GM12872 (cell line): ENCODE data around the gene S100A1.

ENCODE experiments used
- TF ChIP-seq, protein P1 (sequence below): IDR thresholded peaks from 3 replicates; pipeline ENCODE4 v1.5.1; 2011; ENCODE audit warnings: low read depth, mild to moderate bottlenecking, low read length, moderate library complexity; ENCODE audit not compliant: insufficient read depth

Gene S100A1

GRCh38 chr1:153651771-153652170, 23.5 kb downstream of the S100A1 start:
- TF ChIP-seq, protein P1, sequence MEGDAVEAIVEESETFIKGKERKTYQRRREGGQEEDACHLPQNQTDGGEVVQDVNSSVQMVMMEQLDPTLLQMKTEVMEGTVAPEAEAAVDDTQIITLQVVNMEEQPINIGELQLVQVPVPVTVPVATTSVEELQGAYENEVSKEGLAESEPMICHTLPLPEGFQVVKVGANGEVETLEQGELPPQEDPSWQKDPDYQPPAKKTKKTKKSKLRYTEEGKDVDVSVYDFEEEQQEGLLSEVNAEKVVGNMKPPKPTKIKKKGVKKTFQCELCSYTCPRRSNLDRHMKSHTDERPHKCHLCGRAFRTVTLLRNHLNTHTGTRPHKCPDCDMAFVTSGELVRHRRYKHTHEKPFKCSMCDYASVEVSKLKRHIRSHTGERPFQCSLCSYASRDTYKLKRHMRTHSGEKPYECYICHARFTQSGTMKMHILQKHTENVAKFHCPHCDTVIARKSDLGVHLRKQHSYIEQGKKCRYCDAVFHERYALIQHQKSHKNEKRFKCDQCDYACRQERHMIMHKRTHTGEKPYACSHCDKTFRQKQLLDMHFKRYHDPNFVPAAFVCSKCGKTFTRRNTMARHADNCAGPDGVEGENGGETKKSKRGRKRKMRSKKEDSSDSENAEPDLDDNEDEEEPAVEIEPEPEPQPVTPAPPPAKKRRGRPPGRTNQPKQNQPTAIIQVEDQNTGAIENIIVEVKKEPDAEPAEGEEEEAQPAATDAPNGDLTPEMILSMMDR = no peak

- TF ChIP-seq, protein P1 = no peak
Measured at GRCh38 chr1:153652805-153653500, 24.7 kb downstream of the S100A1 start.

- TF ChIP-seq, protein P1 = no peak
Measured at GRCh38 chr1:153655333-153655732, 27.1 kb downstream of the S100A1 start.

DNA sequence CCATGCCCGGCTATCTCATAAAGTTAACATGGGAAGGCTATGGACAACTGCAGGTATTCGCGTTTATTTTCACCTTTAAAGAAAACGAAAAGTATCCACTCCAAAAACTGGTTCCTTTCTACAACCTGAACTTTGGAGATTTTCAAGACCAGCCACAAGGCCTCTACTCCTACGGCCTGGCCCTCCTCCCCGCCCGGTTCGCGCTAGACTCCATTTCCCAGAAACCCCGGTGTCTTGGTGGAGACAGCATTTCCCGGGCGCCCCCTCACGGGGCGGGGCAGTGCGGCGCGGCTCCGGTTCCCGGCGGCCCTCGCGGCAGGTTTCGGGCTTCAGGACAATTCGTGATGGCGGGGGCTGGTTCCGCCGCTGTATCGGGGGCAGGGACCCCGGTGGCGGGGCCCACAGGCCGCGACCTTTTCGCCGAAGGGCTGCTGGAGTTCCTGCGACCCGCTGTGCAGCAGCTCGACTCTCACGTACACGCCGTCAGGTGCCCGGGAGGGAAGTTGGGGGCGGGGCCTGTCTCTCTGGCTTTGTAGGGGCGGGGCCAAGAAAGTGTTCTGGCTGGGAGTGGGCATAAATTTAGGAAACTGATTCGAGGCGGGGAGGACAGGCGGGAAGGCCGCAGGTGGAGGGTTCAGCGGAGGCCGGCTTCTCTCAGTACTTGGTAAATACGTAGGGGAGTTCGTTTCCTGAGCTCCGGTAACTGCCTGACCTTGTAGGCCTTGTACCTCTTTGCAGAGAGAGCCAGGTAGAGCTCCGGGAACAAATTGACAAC, 30.4 kb downstream of the S100A1 start, which contains the start of gene SNAPIN:
Gene SNAPIN, plus strand, starts transcription at position 304 of the 775 bp plus-strand sequence. Its CDS starts 41 bp downstream, at position 345.
- TF ChIP-seq, protein P1 = no peak

- TF ChIP-seq, protein P1 = no peak
Measured at GRCh38 chr1:153659175-153659534, 30.9 kb downstream of the S100A1 start.

DNA sequence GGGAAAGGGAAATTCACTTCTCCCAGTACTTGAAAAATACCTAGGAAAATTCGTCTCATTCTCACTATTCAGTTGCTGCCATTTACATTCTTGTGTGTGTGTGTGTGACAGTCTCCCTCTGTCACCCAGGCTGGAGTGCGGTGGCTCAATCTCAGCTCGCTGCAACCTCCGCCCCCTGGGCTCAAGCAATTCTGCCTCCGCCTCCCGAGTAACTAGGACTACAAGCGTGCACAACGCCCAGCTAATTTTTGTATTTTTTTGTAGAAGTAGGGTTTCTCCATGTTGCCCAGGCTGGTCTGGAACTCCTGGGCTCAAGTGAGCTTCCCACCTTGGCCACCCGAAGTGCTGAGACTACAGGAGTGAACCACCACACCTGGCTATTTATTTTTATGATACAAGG, 31.4 kb downstream of the S100A1 start:
- TF ChIP-seq, protein P1 = no peak

DNA sequence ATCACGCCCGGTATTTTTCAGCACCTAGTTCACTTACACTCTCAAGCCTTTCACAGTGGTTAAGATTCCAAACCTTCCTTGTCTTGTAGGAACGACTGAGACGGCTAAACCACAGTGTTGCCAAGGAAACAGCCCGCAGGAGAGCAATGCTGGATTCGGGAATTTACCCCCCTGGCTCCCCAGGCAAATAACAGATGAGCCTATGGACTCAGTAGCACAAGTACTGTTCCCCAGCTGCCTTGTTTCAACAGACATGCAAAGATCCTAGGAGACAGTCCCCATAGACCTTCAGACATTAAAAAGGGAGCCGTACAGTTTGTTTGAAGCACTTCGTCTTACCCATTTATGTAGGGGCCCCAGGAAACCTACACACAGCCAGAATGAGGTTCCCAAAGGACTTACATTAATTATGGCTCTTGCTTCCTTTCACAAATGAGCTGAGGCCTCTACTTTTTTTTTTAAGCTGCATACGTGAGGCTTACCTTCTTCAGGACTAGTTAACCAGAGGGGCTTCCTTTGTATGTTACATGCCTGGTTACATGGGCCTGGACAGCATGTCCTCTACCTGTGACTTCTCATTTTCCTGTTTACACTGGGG, 33.0 kb downstream of the S100A1 start:
- TF ChIP-seq, protein P1 = no peak
